OCI-LY3 (cell line): ENCODE results near the gene TBC1D1.

ENCODE experiments used
- H2AFZ ChIP-seq: fragments of 200-600, 300-600 bp; shearing (Covaris generic); 2 replicates; pipeline ENCODE4 v1.6.0; 2014; ENCODE audit warnings: antibody characterized with exemption, low read depth, low read length
- H3K27ac ChIP-seq: fragments of 200-600, 300-600 bp; sonication (generic); 2 replicates; pipeline ENCODE4 v1.5.1; 2014; ENCODE audit warnings: mild to moderate bottlenecking, low read length, moderate library complexity, mixed read lengths
- H3K27me3 ChIP-seq: fragments of 200-600, 300-600 bp; sonication (generic); 2 replicates; pipeline ENCODE4 v1.6.1; 2014; ENCODE audit warnings: low read depth, low read length, mixed read lengths
- H3K36me3 ChIP-seq: fragments of 200-600, 300-600 bp; sonication (generic); replicated peaks from 2 replicates; pipeline ENCODE3; 2014; ENCODE audit warnings: low read depth, low read length, mixed read lengths
- H3K4me1 ChIP-seq: fragments of 300-600, 200-600 bp; sonication (generic); 2 replicates; pipeline ENCODE4 v1.6.1; 2014; ENCODE audit warnings: low read length, mixed read lengths
- H3K4me2 ChIP-seq: fragments of 200-600, 300-600 bp; sonication (generic); 2 replicates; pipeline ENCODE4 v1.6.1; 2014; ENCODE audit warnings: low read length, mixed read lengths
- H3K4me3 ChIP-seq: fragments of 300-600, 200-600 bp; sonication (generic); 2 replicates; pipeline ENCODE4 v1.5.1; 2014; ENCODE audit warnings: antibody characterized with exemption, mild to moderate bottlenecking, low read length, moderate library complexity
- H3K79me2 ChIP-seq: fragments of 300-600, 200-600 bp; shearing (Covaris generic); 2 replicates; pipeline ENCODE4 v1.6.1; 2014; ENCODE audit warnings: mild to moderate bottlenecking, low read length, mixed read lengths
- H3K9ac ChIP-seq: fragments of 300-600, 200-600 bp; shearing (Covaris generic); 2 replicates; pipeline ENCODE4 v1.6.0; 2014; ENCODE audit warnings: mild to moderate bottlenecking, low read length, moderate library complexity
- H3K9me3 ChIP-seq: fragments of 200-600, 300-600 bp; shearing (Covaris generic); 2 replicates; pipeline ENCODE4 v1.6.1; 2014; ENCODE audit warnings: low read length, mixed read lengths; ENCODE audit not compliant: insufficient read depth
- H4K20me1 ChIP-seq: fragments of 200-600, 300-600 bp; sonication (generic); 2 replicates; pipeline ENCODE4 v1.6.1; 2016; ENCODE audit warnings: low read length, mixed read lengths; ENCODE audit not compliant: insufficient read depth
- CTCF ChIP-seq: fragments of 200-600, 300-600 bp; sonication (generic); IDR thresholded peaks from 2 replicates; pipeline ENCODE4 v1.5.1; 2014; ENCODE audit warnings: antibody characterized with exemption, low read length, low read depth
- EZH2phosphoT487 ChIP-seq: fragments of 200-600 bp; shearing (Covaris generic); IDR thresholded peaks from 2 replicates; pipeline ENCODE4 v1.6.1; 2018; ENCODE audit warnings: antibody characterized with exemption, mixed run types, low read depth

The TBC1D1 gene

DNA sequence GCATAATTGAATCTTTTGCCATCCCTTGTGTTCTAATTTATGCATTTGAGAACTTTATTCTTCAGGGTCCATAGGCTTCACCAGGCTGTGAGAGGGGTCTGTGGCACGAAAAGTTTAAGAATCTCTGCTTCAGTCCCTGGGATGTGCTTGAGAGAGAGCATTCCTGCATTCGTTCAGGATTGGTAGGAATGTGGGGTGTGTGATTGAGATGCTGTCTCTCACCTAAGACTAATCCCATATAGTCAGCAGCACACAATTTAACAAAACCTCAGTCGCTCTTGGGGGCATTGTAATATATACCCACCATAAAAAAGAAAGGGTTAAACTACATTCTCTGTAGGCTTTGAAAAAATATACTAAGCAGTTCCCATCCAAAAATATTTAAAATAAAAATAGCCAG is 111.0 kb downstream of the TBC1D1 start:
- no peak for TF ChIP-seq EZH2phosphoT487
- TF ChIP-seq CTCF = no peak
- Histone ChIP-seq H3K9ac (no peak overlapping the region), H3K4me2 (no peak overlapping the region), H3K27me3 (no peaks in the 10 kb centered on the region), H3K79me2 (peaks cover 10% of the 10 kb centered on the region; the same call in 1 of the 2 replicates), H3K4me1 (no peaks in the 10 kb centered on the region), H3K9me3 (no peaks in the 10 kb centered on the region), H3K27ac (no peak overlapping the region), H2AFZ (no peak overlapping the region), H3K4me3 (no peak overlapping the region), H4K20me1 (peaks cover 23% of the 10 kb centered on the region), H3K36me3 (no peaks in the 10 kb centered on the region)

- H3K4me1 ChIP-seq = no peaks in the 10 kb centered on the region; the same call in 1 of the 2 replicates
- no peak overlapping the region for H3K4me2 ChIP-seq
- no peak overlapping the region for H3K4me3 ChIP-seq
- no peak overlapping the region for H2AFZ ChIP-seq
- H3K27me3 ChIP-seq = no peaks in the 10 kb centered on the region
- H3K9me3 ChIP-seq = no peaks in the 10 kb centered on the region
- no peaks in the 10 kb centered on the region for H3K36me3 ChIP-seq
- no peak for TF ChIP-seq CTCF
- no peak for TF ChIP-seq EZH2phosphoT487
- peaks cover 12% of the 10 kb centered on the region for H3K79me2 ChIP-seq
- H3K9ac ChIP-seq = no peak overlapping the region
- H3K27ac ChIP-seq = no peak overlapping the region
- H4K20me1 ChIP-seq = peaks cover 25% of the 10 kb centered on the region
Measured at GRCh38 chr4:38002451-38003071, 111.7 kb downstream of the TBC1D1 start.

- H3K9ac ChIP-seq = no peak overlapping the region
- H3K36me3 ChIP-seq = no peaks in the 10 kb centered on the region
- no peak overlapping the region for H3K4me3 ChIP-seq
- no peak for TF ChIP-seq EZH2phosphoT487
- no peak for TF ChIP-seq CTCF
- peaks cover 5% of the 10 kb centered on the region for H3K4me1 ChIP-seq
- peaks cover 15% of the 10 kb centered on the region for H3K79me2 ChIP-seq
- no peak overlapping the region for H2AFZ ChIP-seq
- peaks cover 30% of the 10 kb centered on the region for H4K20me1 ChIP-seq
- H3K9me3 ChIP-seq = no peaks in the 10 kb centered on the region
- no peaks in the 10 kb centered on the region for H3K27me3 ChIP-seq
- no peak overlapping the region for H3K27ac ChIP-seq
- no peak overlapping the region for H3K4me2 ChIP-seq
Measured at GRCh38 chr4:38003102-38003501, 112.2 kb downstream of the TBC1D1 start.

GRCh38 chr4:38003628-38004027 is 112.7 kb downstream of the TBC1D1 start:
- no peak overlapping the region for H3K9ac ChIP-seq
- H4K20me1 ChIP-seq = peaks cover 35% of the 10 kb centered on the region
- H3K79me2 ChIP-seq = peaks cover 15% of the 10 kb centered on the region
- no peaks in the 10 kb centered on the region for H3K27me3 ChIP-seq
- H3K4me2 ChIP-seq = no peak overlapping the region
- no peak overlapping the region for H3K4me3 ChIP-seq
- H3K27ac ChIP-seq = no peak overlapping the region
- no peak overlapping the region for H2AFZ ChIP-seq
- H3K4me1 ChIP-seq = peaks cover 10% of the 10 kb centered on the region
- H3K36me3 ChIP-seq = no peaks in the 10 kb centered on the region
- no peak for TF ChIP-seq CTCF
- H3K9me3 ChIP-seq = no peaks in the 10 kb centered on the region
